H9 (cell line): ENCODE measurements around the gene SLBP. TPM values are rescaled to one million over a fixed set of nuclear protein-coding genes. Genes with fewer than 3 reads are reported as not detected.
A peak's percentile ranks its signal among the peaks of the same experiment; 100 is the strongest.

ENCODE experiments used
- DNase-seq: peaks from one replicate; pipeline ENCODE4 v3.0.0-alpha.2; 2017
- H2AFZ ChIP-seq: one replicate; pipeline ENCODE4 v1.6.1; 2013; ENCODE audit warnings: mild to moderate bottlenecking, low read length, control low read depth, moderate library complexity
- H2AK5ac ChIP-seq: 2 replicates; pipeline ENCODE4 v1.6.1; 2013; ENCODE audit warnings: low read length, control low read depth, mixed read lengths; ENCODE audit not compliant: insufficient read length
- H2BK120ac ChIP-seq: one replicate; pipeline ENCODE4 v1.6.1; 2013; ENCODE audit warnings: low read depth, mild to moderate bottlenecking, low read length, control low read depth, inconsistent platforms; ENCODE audit not compliant: poor library complexity, severe bottlenecking
- H2BK12ac ChIP-seq: 2 replicates; pipeline ENCODE4 v1.6.1; 2013; ENCODE audit warnings: low read length, control low read depth, mixed read lengths, low read depth; ENCODE audit not compliant: insufficient read length
- H2BK15ac ChIP-seq: 2 replicates; pipeline ENCODE4 v1.6.1; 2013; ENCODE audit warnings: low read depth, low read length, control low read depth
- H2BK20ac ChIP-seq: one replicate; pipeline ENCODE4 v1.6.1; 2013; ENCODE audit warnings: low read depth, mild to moderate bottlenecking, low read length, control low read depth, inconsistent platforms; ENCODE audit not compliant: poor library complexity, severe bottlenecking
- H2BK5ac ChIP-seq: 2 replicates; pipeline ENCODE4 v1.6.1; 2013; ENCODE audit warnings: low read length, control low read depth, mixed read lengths; ENCODE audit not compliant: insufficient read length
- H3K14ac ChIP-seq: 2 replicates; pipeline ENCODE4 v1.6.1; 2013; ENCODE audit warnings: low read length, control low read depth; ENCODE audit not compliant: insufficient read depth
- H3K18ac ChIP-seq: 2 replicates; pipeline ENCODE4 v1.6.1; 2013; ENCODE audit warnings: low read depth, mild to moderate bottlenecking, mixed read lengths, low read length, control low read depth; ENCODE audit not compliant: insufficient read length
- H3K23ac ChIP-seq: 2 replicates; pipeline ENCODE4 v1.6.1; 2013; ENCODE audit warnings: low read length, control low read depth, mixed read lengths, low read depth; ENCODE audit not compliant: insufficient read length
- H3K23me2 ChIP-seq: 2 replicates; pipeline ENCODE4 v1.6.1; 2013; ENCODE audit warnings: low read depth, mild to moderate bottlenecking, mixed read lengths, low read length, control low read depth; ENCODE audit not compliant: insufficient read length, poor library complexity, severe bottlenecking
- H3K27ac ChIP-seq: 2 replicates; pipeline ENCODE4 v1.5.1; 2013; ENCODE audit warnings: low read length, control low read depth, mixed read lengths, low read depth; ENCODE audit not compliant: insufficient read length
- H3K27me3 ChIP-seq: 2 replicates; pipeline ENCODE4 v1.6.1; 2013; ENCODE audit warnings: low read length, control low read depth, inconsistent platforms; ENCODE audit not compliant: insufficient read depth
- H3K4ac ChIP-seq: 2 replicates; pipeline ENCODE4 v1.6.1; 2013; ENCODE audit warnings: low read depth, mild to moderate bottlenecking, control low read depth, inconsistent platforms, low read length, moderate library complexity
- H3K4me1 ChIP-seq: 2 replicates; pipeline ENCODE4 v1.6.1; 2013; ENCODE audit warnings: low read length, control low read depth, inconsistent platforms; ENCODE audit not compliant: insufficient read depth
- H3K4me2 ChIP-seq: 2 replicates; pipeline ENCODE4 v1.6.1; 2013; ENCODE audit warnings: low read length, control low read depth, mixed read lengths; ENCODE audit not compliant: insufficient read length, insufficient read depth
- H3K56ac ChIP-seq: 2 replicates; pipeline ENCODE4 v1.6.1; 2013; ENCODE audit warnings: low read depth, mild to moderate bottlenecking, mixed read lengths, low read length, control low read depth; ENCODE audit not compliant: insufficient read length
- H3K79me1 ChIP-seq: 2 replicates; pipeline ENCODE4 v1.6.1; 2013; ENCODE audit warnings: low read depth, mild to moderate bottlenecking, moderate library complexity, low read length, control low read depth, inconsistent platforms; ENCODE audit not compliant: insufficient read depth, poor library complexity, severe bottlenecking
- H3K79me2 ChIP-seq: 2 replicates; pipeline ENCODE4 v1.6.1; 2013; ENCODE audit warnings: low read length, control low read depth, inconsistent platforms; ENCODE audit not compliant: insufficient read depth
- H3K9ac ChIP-seq: 2 replicates; pipeline ENCODE4 v1.6.1; 2013; ENCODE audit warnings: low read length, control low read depth, mixed read lengths; ENCODE audit not compliant: insufficient read length; ENCODE audit errors: extremely low read depth
- H3K9me3 ChIP-seq: one replicate; pipeline ENCODE4 v1.6.1; 2013; ENCODE audit warnings: low read depth, low read length, inconsistent platforms; ENCODE audit not compliant: control insufficient read depth
- H3T11ph ChIP-seq: one replicate; pipeline ENCODE4 v1.6.1; 2013; ENCODE audit warnings: mild to moderate bottlenecking, low read length, control low read depth, inconsistent platforms
- H4K20me1 ChIP-seq: one replicate; pipeline ENCODE4 v1.6.1; 2013; ENCODE audit not compliant: control insufficient read depth, insufficient read length, insufficient read depth
- H4K5ac ChIP-seq: 2 replicates; pipeline ENCODE4 v1.6.1; 2013; ENCODE audit warnings: low read depth, mild to moderate bottlenecking, mixed read lengths, low read length, control low read depth; ENCODE audit not compliant: insufficient read length
- H4K8ac ChIP-seq: replicated peaks from 2 replicates; pipeline ENCODE4 v1.6.1; 2013; ENCODE audit warnings: low read length, control low read depth, mixed read lengths, low read depth; ENCODE audit not compliant: insufficient read length
- H4K91ac ChIP-seq: 2 replicates; pipeline ENCODE4 v1.6.1; 2013; ENCODE audit warnings: low read depth, mild to moderate bottlenecking, moderate library complexity, mixed read lengths, low read length, control low read depth; ENCODE audit not compliant: insufficient read length
- H3K27ac Mint-ChIP-seq, 3 experiments: 2 replicates in 2 of 3; 3 replicates in 1 of 3; pipeline ENCODE4 v1.8.0; 2020 to 2021; ENCODE audit warnings: mixed read lengths in 3 of 3, mild to moderate bottlenecking in 1 of 3, moderate library complexity in 1 of 3
- H3K27me3 Mint-ChIP-seq: 2 replicates; pipeline ENCODE4 v1.8.0; 2021; ENCODE audit warnings: low read depth, mild to moderate bottlenecking, moderate library complexity, mixed read lengths
- H3K36me3 Mint-ChIP-seq, 3 experiments: 2 replicates in 2 of 3; 3 replicates in 1 of 3; pipeline ENCODE4 v1.8.0; 2020 to 2021; ENCODE audit warnings: low read depth in 3 of 3, mixed read lengths in 3 of 3; ENCODE audit not compliant: insufficient read depth in 1 of 3
- H3K4me1 Mint-ChIP-seq, 2 experiments: 2 replicates each; pipeline ENCODE4 v1.8.0; 2020; ENCODE audit warnings: mixed read lengths in 2 of 2
- H3K4me3 Mint-ChIP-seq, 2 experiments: 2 replicates in 1 of 2; 3 replicates in 1 of 2; pipeline ENCODE4 v1.8.0; 2020 to 2021; ENCODE audit warnings: mild to moderate bottlenecking in 2 of 2, mixed read lengths in 2 of 2, moderate library complexity in 1 of 2
- H3K9me3 Mint-ChIP-seq, 2 experiments: 2 replicates in 1 of 2; 3 replicates in 1 of 2; pipeline ENCODE4 v1.8.0; 2020; ENCODE audit warnings: mild to moderate bottlenecking in 2 of 2, mixed read lengths in 2 of 2, moderate library complexity in 1 of 2
- WGBS: extraction: QIAGEN DNeasy Blood & Tissue Kit; methylation state at CpG from one replicate; pipeline ENCODE4 v1.1.7; 2013; ENCODE audit warnings: missing lambda C conversion rate, low lambda C conversion rate, mixed read lengths; ENCODE audit not compliant: insufficient read length; ENCODE audit errors: extremely low coverage; 5-methylcytosine and 5-hydroxymethylcytosine counted together
- total RNA-seq: library from RNA; stranded (reverse); gene quantifications from 2 replicates; pipeline ENCODE4 v1.2.1, GENCODE V29; 2021
- TF ChIP-seq, protein P1 (sequence below): fragments of 200-600 bp; sonication (generic); conservative IDR thresholded peaks from 3 replicates; pipeline ENCODE4 v1.8.0; 2021; ENCODE audit warnings: antibody characterized with exemption, mild to moderate bottlenecking

SLBP gene
- total RNA-seq, 1 experiment from 2014 or later = 62.7 TPM

- H2AK5ac ChIP-seq = no peak overlapping the region
- TF ChIP-seq, protein P1, sequence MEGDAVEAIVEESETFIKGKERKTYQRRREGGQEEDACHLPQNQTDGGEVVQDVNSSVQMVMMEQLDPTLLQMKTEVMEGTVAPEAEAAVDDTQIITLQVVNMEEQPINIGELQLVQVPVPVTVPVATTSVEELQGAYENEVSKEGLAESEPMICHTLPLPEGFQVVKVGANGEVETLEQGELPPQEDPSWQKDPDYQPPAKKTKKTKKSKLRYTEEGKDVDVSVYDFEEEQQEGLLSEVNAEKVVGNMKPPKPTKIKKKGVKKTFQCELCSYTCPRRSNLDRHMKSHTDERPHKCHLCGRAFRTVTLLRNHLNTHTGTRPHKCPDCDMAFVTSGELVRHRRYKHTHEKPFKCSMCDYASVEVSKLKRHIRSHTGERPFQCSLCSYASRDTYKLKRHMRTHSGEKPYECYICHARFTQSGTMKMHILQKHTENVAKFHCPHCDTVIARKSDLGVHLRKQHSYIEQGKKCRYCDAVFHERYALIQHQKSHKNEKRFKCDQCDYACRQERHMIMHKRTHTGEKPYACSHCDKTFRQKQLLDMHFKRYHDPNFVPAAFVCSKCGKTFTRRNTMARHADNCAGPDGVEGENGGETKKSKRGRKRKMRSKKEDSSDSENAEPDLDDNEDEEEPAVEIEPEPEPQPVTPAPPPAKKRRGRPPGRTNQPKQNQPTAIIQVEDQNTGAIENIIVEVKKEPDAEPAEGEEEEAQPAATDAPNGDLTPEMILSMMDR = no peak
- no peak overlapping the region for H3T11ph ChIP-seq
- no peak overlapping the region for H2BK15ac ChIP-seq
- no peak overlapping the region for H4K91ac ChIP-seq
- peaks cover 20% of the 10 kb centered on the region; the same call in 1 of the 2 replicates for H3K79me2 ChIP-seq
- no peaks in the 10 kb centered on the region for H3K9me3 ChIP-seq
- peaks cover 22 to 28% of the 10 kb centered on the region in 2 experiments for H3K4me1 Mint-ChIP-seq
- no peak overlapping the region for H3K56ac ChIP-seq
- WGBS = no CpG with 5 or more reads among the region's 79 CpGs
- H4K5ac ChIP-seq = no peak overlapping the region
- H3K9ac ChIP-seq = peak overlapping the region; percentile 65
- H3K4me1 ChIP-seq = no peaks in the 10 kb centered on the region
- no peaks in the 10 kb centered on the region for H3K27me3 ChIP-seq
- no peaks in the 10 kb centered on the region; the same call in 1 of the 2 replicates for H3K27me3 Mint-ChIP-seq
- H3K79me1 ChIP-seq = peaks cover 18% of the 10 kb centered on the region
- H3K27ac Mint-ChIP-seq = peak overlapping the region in 2 of 3 experiments; percentile 92 to 93; a peak in 4 of 7 replicates
- H3K9me3 Mint-ChIP-seq = no peaks in the 10 kb centered on the region
- H3K23ac ChIP-seq = no peak overlapping the region
- H3K23me2 ChIP-seq = peaks cover 18% of the 10 kb centered on the region
- H3K4me3 Mint-ChIP-seq = peak overlapping the region; percentile 86
- no peak overlapping the region for H2BK12ac ChIP-seq
- peak overlapping the region; percentile 42 for H3K14ac ChIP-seq
- no peak overlapping the region for H3K4ac ChIP-seq
- no peak overlapping the region for H3K27ac ChIP-seq
- H2BK120ac ChIP-seq = no peak overlapping the region
- peak overlapping the region; percentile 80 for H3K4me2 ChIP-seq
- no peak overlapping the region for H4K8ac ChIP-seq
- no peak overlapping the region for H2BK5ac ChIP-seq
- H2BK20ac ChIP-seq = no peak overlapping the region
- DNase-seq = peak; percentile 54
- H3K18ac ChIP-seq = peak overlapping the region; percentile 90
- H4K20me1 ChIP-seq = no peaks in the 10 kb centered on the region
- H3K36me3 Mint-ChIP-seq = peaks cover 26 to 49% (median 43%) of the 10 kb centered on the region in 3 experiments
- no peak overlapping the region for H2AFZ ChIP-seq
These were observed 8.3 kb upstream of the SLBP start for GRCh38 chr4:1720163-1720983.
